Activated CD4-positive, alpha-beta T cell treated with anti-CD3 and anti-CD28 coated beads, Interleukin-2, amount 10 ng/mL, durations not matched to agents 7 days and 5 days (primary cell): ENCODE results near the gene SYNDIG1. TPM values are rescaled to one million over a fixed set of nuclear protein-coding genes. Genes with fewer than 3 reads are reported as not detected.
"Not testable (repeated sequence)": the region's sequence is repeated elsewhere in the genome, so short reads cannot be mapped to it uniquely, and the experiment has no call there.

Experiments
- CTCF ChIA-PET: fragments of 350-600 bp; sonication (Branson Sonifier 250); formaldehyde crosslinking; loops from one replicate; lab custom pipeline; 2021; ENCODE audit warnings: antibody characterized with exemption; lab: Charles Lee
- POLR2A ChIA-PET: fragments of 350-600 bp; sonication (Branson Sonifier 250); formaldehyde crosslinking; loops from one replicate; lab custom pipeline; 2021; ENCODE audit warnings: antibody characterized with exemption; lab: Charles Lee
- DNase-seq: peaks from one replicate; pipeline ENCODE4 v3.0.0-alpha.2; 2020
- H3K27ac Mint-ChIP-seq: one replicate; pipeline ENCODE4 v1.8.0; 2021; ENCODE audit warnings: mild to moderate bottlenecking, moderate library complexity, mixed read lengths
- H3K27me3 Mint-ChIP-seq: one replicate; pipeline ENCODE4 v1.8.0; 2021; ENCODE audit warnings: mixed read lengths
- H3K36me3 Mint-ChIP-seq: one replicate; pipeline ENCODE4 v1.8.0; 2021; ENCODE audit warnings: low read depth, mixed read lengths
- H3K4me1 Mint-ChIP-seq: one replicate; pipeline ENCODE4 v1.8.0; 2021; ENCODE audit warnings: mixed read lengths
- H3K4me3 Mint-ChIP-seq: one replicate; pipeline ENCODE4 v1.8.0; 2021; ENCODE audit warnings: mild to moderate bottlenecking, moderate library complexity, mixed read lengths
- H3K9me3 Mint-ChIP-seq: one replicate; pipeline ENCODE4 v1.8.0; 2021; ENCODE audit warnings: mixed read lengths
- total RNA-seq, 2 experiments: library from RNA; stranded (reverse); gene quantifications; one replicate each; pipeline ENCODE4 v1.2.3, GENCODE V29; 2021

SYNDIG1 gene
- total RNA-seq, 2 experiments from 2014 or later: not detected

GRCh38 chr20:24617080-24617432 is 147.6 kb downstream of the SYNDIG1 start:
- no peaks in the 10 kb centered on the region for H3K36me3 Mint-ChIP-seq
- no peaks in the 10 kb centered on the region for H3K9me3 Mint-ChIP-seq
- no peaks in the 10 kb centered on the region for H3K4me1 Mint-ChIP-seq
- no peak overlapping the region for H3K27ac Mint-ChIP-seq
- DNase-seq: no peak
- ChIA-PET CTCF (interaction anchor here (0.6 kb wide), 1 partner anchor 43 kb away, joined by 4 read pairs; no protein-coding TSS in a partner anchor), POLR2A (no interaction called here)
- H3K4me3 Mint-ChIP-seq: no peak overlapping the region
- H3K27me3 Mint-ChIP-seq: peaks cover 4% of the 10 kb centered on the region

- Mint-ChIP-seq H3K9me3 (no peaks in the 10 kb centered on the region), H3K27ac (no peak overlapping the region), H3K4me1 (no peaks in the 10 kb centered on the region), H3K36me3 (no peaks in the 10 kb centered on the region), H3K27me3 (peaks cover 4% of the 10 kb centered on the region), H3K4me3 (no peak overlapping the region)
- POLR2A ChIA-PET: no interaction called here
- CTCF ChIA-PET: interaction anchor here (0.6 kb wide), 1 partner anchor 42 kb away, joined by 4 read pairs; no protein-coding TSS in a partner anchor
- DNase-seq: no peak
Measured at GRCh38 chr20:24617757-24618450, 148.5 kb downstream of the SYNDIG1 start.

GRCh38 chr20:24618739-24619138 is 149.3 kb downstream of the SYNDIG1 start:
- Mint-ChIP-seq H3K27me3 (peaks cover 4% of the 10 kb centered on the region), H3K36me3 (no peaks in the 10 kb centered on the region), H3K4me1 (no peaks in the 10 kb centered on the region), H3K27ac (no peak overlapping the region), H3K4me3 (no peak overlapping the region), H3K9me3 (no peaks in the 10 kb centered on the region)
- CTCF ChIA-PET: no interaction called here
- DNase-seq: no peak
- POLR2A ChIA-PET: no interaction called here

GRCh38 chr20:24619212-24619611 is 149.8 kb downstream of the SYNDIG1 start:
- no peaks in the 10 kb centered on the region for H3K9me3 Mint-ChIP-seq
- no peaks in the 10 kb centered on the region for H3K36me3 Mint-ChIP-seq
- no peak overlapping the region for H3K27ac Mint-ChIP-seq
- ChIA-PET CTCF (no interaction called here), POLR2A (no interaction called here)
- DNase-seq: no peak
- no peak overlapping the region for H3K4me3 Mint-ChIP-seq
- H3K4me1 Mint-ChIP-seq: no peaks in the 10 kb centered on the region
- peaks cover 4% of the 10 kb centered on the region for H3K27me3 Mint-ChIP-seq

GRCh38 chr20:24620937-24621519 is 151.6 kb downstream of the SYNDIG1 start:
- no peak for DNase-seq
- ChIA-PET POLR2A (no interaction called here), CTCF (no interaction called here)
- no peaks in the 10 kb centered on the region for H3K9me3 Mint-ChIP-seq
- peaks cover 4% of the 10 kb centered on the region for H3K27me3 Mint-ChIP-seq
- no peak overlapping the region for H3K4me3 Mint-ChIP-seq
- no peaks in the 10 kb centered on the region for H3K4me1 Mint-ChIP-seq
- H3K27ac Mint-ChIP-seq: no peak overlapping the region
- H3K36me3 Mint-ChIP-seq: no peaks in the 10 kb centered on the region

GRCh38 chr20:24622856-24623255 is 153.4 kb downstream of the SYNDIG1 start:
- Mint-ChIP-seq H3K36me3 (no peaks in the 10 kb centered on the region), H3K4me1 (no peaks in the 10 kb centered on the region), H3K27me3 (peaks cover 4% of the 10 kb centered on the region), H3K9me3 (no peaks in the 10 kb centered on the region), H3K4me3 (no peak overlapping the region), H3K27ac (no peak overlapping the region)
- CTCF ChIA-PET: no interaction called here
- POLR2A ChIA-PET: no interaction called here
- DNase-seq: no peak

GRCh38 chr20:24626141-24626540 is 156.7 kb downstream of the SYNDIG1 start:
- H3K4me3 Mint-ChIP-seq, H3K36me3 Mint-ChIP-seq, POLR2A ChIA-PET, CTCF ChIA-PET, H3K27me3 Mint-ChIP-seq, H3K9me3 Mint-ChIP-seq, DNase-seq, H3K27ac Mint-ChIP-seq: not testable (repeated sequence)
- peaks cover 12% of the 10 kb centered on the region for H3K4me1 Mint-ChIP-seq

- Mint-ChIP-seq H3K27me3 (no peaks in the 10 kb centered on the region), H3K4me1 (peaks cover 12% of the 10 kb centered on the region), H3K36me3 (no peaks in the 10 kb centered on the region), H3K9me3 (no peaks in the 10 kb centered on the region), H3K27ac (no peak overlapping the region), H3K4me3 (no peak overlapping the region)
- no peak for DNase-seq
- ChIA-PET CTCF (no interaction called here), POLR2A (no interaction called here)
Measured at GRCh38 chr20:24627291-24627690, 157.9 kb downstream of the SYNDIG1 start.

- H3K27ac Mint-ChIP-seq: no peak overlapping the region
- H3K9me3 Mint-ChIP-seq: no peaks in the 10 kb centered on the region
- no peaks in the 10 kb centered on the region for H3K27me3 Mint-ChIP-seq
- H3K4me1 Mint-ChIP-seq: peaks cover 12% of the 10 kb centered on the region
- H3K36me3 Mint-ChIP-seq: no peaks in the 10 kb centered on the region
- POLR2A ChIA-PET: no interaction called here
- no peak overlapping the region for H3K4me3 Mint-ChIP-seq
- DNase-seq: no peak
- CTCF ChIA-PET: no interaction called here
Measured at GRCh38 chr20:24627926-24628325, 158.5 kb downstream of the SYNDIG1 start.

- POLR2A ChIA-PET: no interaction called here
- Mint-ChIP-seq H3K4me1 (peaks cover 12% of the 10 kb centered on the region), H3K36me3 (no peaks in the 10 kb centered on the region), H3K4me3 (no peak overlapping the region), H3K9me3 (no peaks in the 10 kb centered on the region), H3K27ac (peak overlapping the region; percentile 55), H3K27me3 (no peaks in the 10 kb centered on the region)
- CTCF ChIA-PET: no interaction called here
- no peak for DNase-seq
Measured at GRCh38 chr20:24628985-24629384, 159.6 kb downstream of the SYNDIG1 start.

GRCh38 chr20:24629668-24630067 is 160.2 kb downstream of the SYNDIG1 start:
- CTCF ChIA-PET: no interaction called here
- peak; percentile 13 for DNase-seq
- H3K27me3 Mint-ChIP-seq: no peaks in the 10 kb centered on the region
- no peak overlapping the region for H3K4me3 Mint-ChIP-seq
- peaks cover 12% of the 10 kb centered on the region for H3K4me1 Mint-ChIP-seq
- POLR2A ChIA-PET: no interaction called here
- H3K9me3 Mint-ChIP-seq: no peaks in the 10 kb centered on the region
- H3K36me3 Mint-ChIP-seq: no peaks in the 10 kb centered on the region
- no peak overlapping the region for H3K27ac Mint-ChIP-seq

- Mint-ChIP-seq H3K4me3 (no peak overlapping the region), H3K9me3 (no peaks in the 10 kb centered on the region), H3K36me3 (no peaks in the 10 kb centered on the region), H3K27ac (no peak overlapping the region), H3K4me1 (peaks cover 12% of the 10 kb centered on the region), H3K27me3 (no peaks in the 10 kb centered on the region)
- POLR2A ChIA-PET: no interaction called here
- DNase-seq: no peak
- CTCF ChIA-PET: no interaction called here
Measured at GRCh38 chr20:24630486-24631172, 161.2 kb downstream of the SYNDIG1 start.

GRCh38 chr20:24631173-24631505 is 161.7 kb downstream of the SYNDIG1 start:
- ChIA-PET CTCF (interaction anchor here (0.6 kb wide), 1 partner anchor 742 kb away, joined by 3 read pairs; no protein-coding TSS in a partner anchor), POLR2A (no interaction called here)
- H3K27me3 Mint-ChIP-seq: no peaks in the 10 kb centered on the region
- no peak overlapping the region for H3K27ac Mint-ChIP-seq
- no peaks in the 10 kb centered on the region for H3K36me3 Mint-ChIP-seq
- peaks cover 12% of the 10 kb centered on the region for H3K4me1 Mint-ChIP-seq
- no peak overlapping the region for H3K4me3 Mint-ChIP-seq
- H3K9me3 Mint-ChIP-seq: no peaks in the 10 kb centered on the region
- no peak for DNase-seq
